GM21526 (cell line): ENCODE results near the gene FADS6.
"Not testable (repeated sequence)": the region's sequence is repeated elsewhere in the genome, so short reads cannot be mapped to it uniquely, and the experiment has no call there.

ENCODE experiments used
- ATAC-seq: cut with Tn5 transposase; IDR thresholded peaks from one replicate; pipeline ENCODE4 v1.9.1; 2021; ENCODE audit warnings: moderate library complexity; ENCODE audit not compliant: unreplicated experiment, low FRiP score

FADS6 gene

DNA sequence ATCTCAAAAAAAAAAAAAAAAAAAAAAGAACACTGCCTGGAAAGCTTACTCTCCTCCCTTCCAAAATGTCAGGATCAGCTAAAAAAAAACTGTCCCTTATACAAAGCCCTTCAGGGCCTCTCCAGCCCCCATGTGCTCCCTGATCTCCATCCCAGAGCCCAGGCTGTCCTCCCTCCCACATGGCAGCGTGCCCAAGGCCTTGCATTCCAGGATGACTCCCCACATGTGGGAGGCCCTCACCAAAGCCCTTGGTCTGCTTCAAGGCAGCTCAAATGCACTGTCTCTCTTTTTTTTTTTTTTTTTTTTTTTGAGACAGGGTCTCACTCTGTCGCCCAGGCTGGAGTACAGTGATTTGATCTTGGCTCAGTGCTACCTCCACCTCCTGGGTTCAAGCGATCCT, 22.9 kb downstream of the FADS6 start:
- ATAC-seq: no peak

DNA sequence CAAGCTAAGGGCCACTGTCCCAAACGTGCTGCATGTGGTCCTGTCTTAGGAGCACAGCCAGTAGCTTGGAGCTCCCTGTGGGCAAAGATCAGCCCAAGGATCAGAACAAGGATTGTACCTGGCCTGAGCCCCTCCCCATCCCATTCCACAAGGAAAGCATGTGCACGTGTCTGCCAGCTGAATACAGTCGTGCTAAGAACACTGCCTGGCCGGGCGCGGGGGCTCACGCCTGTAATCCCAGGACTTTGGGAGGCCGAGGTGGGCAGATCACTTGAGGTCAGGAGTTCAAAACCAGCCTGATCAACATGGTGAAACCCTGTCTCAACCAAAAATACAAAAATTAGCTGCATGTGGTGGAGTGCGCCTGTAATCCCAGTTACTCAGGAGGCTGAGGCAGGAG, 23.4 kb downstream of the FADS6 start:
- ATAC-seq: not testable (repeated sequence)

DNA sequence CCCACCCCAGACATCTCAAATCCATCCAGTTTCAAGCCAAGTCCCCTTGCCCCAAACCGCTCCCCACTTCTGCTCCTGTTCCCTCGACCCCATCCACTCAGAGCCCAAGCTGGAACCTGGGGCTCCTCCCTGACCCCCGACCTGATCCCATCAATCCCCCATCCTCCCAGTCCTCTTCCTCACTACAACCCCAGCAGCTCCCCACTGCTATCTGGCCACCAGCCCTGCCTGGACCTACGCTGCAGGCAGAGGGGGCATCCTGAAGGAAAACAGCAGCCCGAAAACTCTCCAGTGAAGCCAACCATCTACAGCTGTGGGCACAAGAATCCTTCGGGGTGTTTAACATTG, 24.6 kb downstream of the FADS6 start:
- no peak for ATAC-seq

DNA sequence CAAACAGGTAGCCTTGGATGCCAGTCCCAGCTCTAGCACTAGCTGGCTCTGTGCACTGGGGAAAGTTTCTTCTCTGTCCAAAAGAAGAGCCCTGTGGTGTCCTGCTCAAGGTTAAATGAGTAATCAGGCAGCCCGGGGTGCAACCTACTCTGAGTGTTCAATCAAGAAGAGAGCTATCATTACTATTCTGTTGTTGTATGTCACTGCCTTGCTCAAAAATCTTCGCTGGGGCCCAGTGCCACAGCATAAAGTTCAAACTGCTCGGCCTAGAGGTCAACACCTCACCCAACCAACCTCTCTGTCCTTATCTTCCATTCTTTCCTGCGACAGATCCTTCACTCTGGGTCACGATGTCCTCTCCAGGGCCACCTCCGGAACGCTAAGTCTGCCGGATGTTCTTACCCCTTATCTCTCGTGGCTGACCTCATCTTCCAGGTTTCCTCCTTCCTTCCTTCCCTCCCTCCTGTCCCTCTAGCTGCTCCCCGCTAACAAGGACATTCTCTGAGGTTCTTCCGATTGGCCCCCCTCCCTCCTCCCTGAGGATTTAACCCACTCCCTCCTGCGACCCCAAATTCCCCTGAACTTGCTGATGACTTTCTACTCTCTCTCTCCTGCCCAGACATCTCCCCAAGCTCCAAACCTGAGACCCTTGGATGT, 25.1 kb downstream of the FADS6 start:
- ATAC-seq: no peak

DNA sequence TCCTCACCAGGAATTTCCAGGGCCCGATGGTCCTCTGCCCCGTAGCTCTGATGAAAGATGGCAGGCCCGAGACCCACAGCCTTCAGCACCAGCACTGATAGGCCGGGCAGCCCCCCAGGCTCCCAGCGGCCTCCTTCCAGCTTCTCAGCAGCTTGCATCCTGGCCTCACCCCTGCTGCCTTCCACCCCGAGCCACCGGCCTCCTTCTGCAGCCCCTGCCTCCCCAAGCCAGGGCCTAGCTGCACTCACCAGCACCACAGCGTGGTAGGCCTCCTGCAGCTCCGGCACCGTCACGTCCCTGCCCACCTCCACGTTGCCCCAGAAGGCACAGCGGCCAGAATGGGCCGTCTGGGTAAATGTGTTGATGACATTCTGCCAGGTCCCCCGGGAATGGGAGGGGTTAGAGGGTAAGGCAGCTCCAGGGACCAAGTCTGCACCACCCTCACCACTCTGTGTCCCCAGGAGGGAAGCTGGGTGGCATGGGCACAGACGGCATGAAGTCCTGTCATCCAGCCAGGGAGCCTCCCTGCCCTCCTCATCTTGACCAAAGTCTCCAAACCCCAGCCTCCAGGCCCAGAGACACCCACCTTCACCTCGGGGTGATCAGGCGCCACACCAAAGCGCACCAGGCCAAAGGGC, 27.1 kb downstream of the FADS6 start:
- no peak for ATAC-seq

DNA sequence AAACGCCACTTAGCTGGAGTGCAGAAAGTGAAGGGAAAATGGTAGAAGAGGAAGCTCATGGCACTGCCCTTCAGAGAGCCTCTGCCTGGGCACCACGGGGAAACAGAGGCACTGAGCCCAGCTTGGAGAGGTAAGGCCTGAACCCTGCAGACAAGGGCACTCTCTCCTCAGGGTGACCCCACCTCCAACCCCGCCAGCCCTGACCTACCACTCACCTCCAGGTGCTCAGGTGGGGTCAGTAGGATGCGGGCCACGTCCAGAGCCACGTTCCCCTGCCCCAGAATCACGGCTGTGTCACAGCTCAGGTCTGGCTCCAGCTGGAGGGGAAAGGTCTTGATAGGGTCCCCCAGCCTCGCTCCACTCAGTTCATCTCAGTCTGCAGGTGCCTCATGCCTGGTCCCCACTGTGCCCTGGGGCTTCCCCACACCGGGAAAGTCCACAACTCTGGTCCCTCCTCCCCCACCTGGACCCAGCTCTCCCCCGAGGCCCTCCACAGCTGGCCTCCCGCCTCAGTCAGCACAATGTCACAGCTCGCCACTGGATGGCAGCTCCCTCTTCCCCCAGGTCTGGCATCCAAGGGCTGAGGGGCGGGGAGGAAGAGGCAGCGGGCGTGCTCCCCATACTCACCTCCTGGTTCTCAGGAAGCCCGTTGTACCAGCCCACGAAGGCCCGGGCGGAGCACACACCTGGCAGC, 27.8 kb downstream of the FADS6 start:
- no peak for ATAC-seq

DNA sequence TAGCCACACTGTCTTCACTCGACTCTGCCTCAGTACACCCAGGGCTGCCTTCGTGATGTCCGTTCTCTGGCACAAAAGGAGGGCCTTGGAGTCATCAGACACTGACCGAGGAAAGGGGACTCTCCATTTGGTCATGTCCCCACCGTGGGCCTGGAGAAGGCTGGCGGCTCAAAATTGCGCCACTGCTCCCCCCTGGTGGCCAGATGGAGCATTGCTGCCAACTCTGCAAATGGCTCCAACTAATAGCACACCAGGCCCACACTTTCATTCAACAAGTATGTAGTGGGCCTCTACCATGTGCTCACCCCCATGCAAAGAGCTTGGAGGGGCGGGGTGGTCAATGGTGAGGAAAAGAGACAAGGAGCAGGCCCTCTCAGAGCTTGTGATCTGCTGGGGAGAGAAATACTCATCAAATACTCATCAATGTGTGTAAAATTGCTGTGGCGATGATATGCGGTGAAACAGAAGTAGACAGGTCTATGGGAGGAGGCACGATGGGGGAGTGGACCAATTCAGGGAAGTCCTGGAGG, 28.5 kb downstream of the FADS6 start:
- no peak for ATAC-seq

DNA sequence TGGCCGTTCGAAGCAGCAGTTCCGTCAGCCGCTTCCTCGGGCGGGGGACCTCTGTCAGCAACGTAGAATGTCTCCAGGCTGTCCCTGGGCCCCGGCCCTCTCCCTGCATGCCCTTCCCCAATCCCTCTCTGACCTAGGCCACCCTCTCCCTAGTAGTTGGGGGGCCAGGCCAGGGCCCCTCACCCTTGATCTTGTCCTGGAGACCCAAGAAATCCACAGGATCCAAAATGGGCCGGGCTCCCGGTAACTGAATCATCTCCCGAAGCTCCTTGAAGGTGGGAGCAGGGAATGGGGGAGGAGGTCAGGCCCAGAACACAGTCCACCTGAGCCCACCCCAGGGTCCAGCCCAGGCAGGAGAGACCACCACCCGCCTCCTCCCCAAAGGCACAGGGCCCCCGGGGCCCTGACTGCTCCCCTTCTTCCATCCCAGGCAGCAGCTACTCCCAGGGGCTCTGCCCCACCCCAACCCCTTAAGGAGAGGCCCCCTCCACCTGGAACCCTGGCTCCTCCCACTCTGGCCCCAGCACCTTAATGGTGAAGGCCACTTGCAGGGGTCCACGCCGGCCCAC, 29.1 kb downstream of the FADS6 start:
- ATAC-seq: no peak

DNA sequence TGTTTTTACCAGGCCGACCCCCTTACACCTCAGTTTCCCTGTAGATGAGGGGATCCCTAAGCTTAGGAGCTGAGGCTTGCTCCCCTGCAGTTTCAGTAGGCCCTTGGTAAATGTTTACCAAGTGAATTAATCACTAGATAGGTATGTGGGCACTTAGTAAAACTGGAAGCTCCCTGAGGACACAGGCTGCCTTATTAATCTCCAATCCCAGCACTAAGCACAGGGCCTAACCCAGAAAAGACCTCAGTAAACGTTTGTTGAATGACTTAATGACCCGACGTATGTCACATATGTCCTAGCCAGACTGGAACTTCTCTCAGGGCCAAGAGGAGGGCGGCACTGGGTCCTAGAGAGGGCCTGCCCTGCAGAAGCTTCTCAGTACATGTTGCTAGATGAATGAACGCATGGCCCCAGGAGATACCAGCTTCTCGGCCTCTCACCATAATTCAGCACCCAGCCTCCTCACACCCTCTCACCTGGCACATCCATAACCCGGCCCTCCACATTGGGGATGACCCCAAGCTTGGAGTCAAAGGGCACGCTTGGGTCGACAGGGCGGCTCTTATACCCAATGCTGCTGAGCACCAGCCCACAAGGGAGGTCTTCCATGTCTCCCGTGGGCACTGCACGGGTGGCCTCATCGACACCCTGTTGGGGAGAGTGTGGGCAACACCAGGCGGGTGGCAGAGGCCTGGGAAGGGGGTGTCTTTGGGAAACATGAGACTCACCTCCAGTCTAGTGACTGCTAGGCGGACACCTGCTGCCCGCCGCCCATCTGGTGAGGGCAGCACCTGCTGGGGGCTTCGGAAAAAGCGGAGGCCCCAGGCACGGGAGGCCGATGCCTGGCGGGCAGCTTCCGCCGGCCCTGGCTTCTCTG, 29.8 kb downstream of the FADS6 start:
- no peak for ATAC-seq

DNA sequence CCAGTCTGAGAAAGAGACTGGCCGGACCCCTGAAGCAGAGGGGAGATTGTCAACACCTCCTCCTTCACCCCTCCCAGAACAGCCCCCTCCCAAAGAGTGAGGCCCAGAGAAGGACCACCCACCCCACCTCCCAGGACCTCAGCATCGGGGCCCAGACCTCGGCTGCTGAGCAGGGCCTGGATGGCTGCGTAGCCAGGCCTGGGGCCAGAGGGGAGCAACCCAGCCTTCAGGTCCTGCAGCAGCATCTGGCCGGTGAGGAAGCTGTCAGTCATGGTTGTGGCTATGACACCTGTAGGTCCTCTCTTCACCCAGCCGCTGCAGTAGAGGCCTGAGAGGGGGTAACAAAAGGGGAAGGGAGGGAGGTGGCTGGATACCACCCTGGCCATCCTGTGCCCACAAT, 30.5 kb downstream of the FADS6 start:
- no peak for ATAC-seq

DNA sequence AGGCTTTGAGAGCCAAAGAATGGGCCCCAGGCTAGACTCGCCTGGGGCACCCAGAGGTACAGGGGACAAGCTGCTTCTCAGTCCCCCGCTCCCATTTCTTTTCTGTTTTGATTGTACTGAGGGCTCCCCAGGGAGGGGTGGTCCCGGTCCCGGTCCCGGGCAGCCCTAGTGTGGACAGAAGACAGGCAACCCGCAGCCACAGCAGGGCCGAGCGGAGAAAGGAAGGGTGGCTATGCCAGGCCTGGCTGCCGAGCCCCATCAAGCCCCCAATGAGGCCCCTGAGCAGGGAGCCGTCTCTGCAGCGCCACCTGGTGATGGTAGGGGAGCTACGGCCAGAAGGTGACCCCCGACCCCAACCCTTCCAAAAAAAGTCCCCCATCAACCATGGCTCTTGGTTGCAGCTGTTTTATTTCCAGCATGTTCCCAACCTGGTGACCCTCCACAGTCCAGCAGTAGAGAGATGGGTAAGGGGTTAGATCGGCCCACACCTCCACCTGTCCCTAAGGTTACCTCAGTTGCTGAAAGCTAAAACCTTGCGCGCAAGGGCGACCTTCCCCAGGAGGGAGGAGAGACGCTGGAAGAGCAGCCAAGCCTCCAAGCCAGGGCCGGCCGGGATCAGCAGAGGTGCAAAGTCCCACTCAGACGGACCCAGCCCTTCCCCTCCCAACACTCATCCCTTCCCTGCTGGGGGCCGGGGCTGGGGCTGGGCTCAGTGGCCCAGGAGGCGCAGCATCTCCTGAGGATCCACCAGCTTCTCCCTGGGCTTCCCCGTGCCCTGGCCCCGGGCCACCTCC, 31.1 kb downstream of the FADS6 start:
- ATAC-seq: no peak

DNA sequence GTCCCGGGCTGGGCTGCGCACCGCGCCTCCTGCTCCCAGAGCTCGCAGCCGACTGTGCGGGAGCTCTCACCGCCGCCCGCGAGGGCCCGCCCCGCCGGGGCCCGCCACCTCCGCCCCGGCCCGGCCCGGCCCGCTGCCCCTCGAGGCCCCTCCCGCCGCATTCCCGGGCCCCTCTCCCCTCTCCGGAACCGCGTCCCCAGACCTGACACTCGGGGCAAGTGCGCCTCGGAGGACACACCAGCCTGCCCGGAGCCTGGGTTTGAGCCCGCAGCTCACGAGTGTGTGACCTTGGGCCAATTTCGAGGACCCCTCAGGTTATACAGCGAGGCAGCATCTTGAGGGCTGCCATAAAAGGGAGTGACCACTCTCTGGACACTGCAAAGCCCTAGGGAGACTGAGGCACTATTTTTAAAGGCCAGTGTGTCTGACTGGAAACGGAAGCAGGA, 31.7 kb downstream of the FADS6 start:
- no peak for ATAC-seq

DNA sequence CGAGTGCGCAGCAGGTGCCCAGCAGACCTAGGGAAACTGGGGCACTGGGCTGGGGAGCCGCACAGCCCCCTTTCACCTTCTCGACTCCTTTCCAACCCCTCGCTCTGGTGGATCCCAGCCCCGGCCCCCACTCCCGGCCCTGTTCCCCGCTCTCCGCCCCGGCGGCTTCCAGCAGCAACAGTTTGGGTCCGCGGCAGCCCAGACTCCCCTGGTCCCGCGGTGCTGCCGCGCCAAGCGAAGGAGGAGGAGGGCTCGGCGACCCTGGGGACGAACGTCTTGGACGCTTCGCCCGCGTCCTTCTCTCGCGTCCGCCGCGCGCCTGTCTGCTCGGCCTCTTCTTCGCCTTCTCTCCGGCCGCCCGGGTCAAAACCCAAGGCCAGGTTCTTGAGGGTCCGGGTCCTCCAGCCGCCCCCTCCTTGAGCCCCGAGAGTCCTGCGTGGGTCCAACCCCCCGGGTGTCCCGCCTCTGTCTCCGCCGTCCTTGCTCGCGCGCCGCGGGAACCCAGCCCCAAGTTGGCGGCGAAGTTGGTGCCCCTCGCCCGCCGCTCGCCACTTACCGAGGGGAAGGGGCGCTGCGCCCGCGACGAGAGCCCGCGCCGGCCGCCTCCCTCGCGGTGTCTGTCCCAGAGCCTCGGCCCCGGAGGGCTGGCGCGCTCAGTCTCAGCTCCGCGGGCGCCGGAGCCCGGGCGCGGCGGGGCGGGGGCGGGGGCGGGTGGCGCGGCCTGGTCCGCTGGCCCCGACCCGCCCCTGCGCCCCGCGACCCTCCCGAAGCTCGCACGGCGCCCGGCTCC, 32.4 kb downstream of the FADS6 start:
- ATAC-seq: no peak

DNA sequence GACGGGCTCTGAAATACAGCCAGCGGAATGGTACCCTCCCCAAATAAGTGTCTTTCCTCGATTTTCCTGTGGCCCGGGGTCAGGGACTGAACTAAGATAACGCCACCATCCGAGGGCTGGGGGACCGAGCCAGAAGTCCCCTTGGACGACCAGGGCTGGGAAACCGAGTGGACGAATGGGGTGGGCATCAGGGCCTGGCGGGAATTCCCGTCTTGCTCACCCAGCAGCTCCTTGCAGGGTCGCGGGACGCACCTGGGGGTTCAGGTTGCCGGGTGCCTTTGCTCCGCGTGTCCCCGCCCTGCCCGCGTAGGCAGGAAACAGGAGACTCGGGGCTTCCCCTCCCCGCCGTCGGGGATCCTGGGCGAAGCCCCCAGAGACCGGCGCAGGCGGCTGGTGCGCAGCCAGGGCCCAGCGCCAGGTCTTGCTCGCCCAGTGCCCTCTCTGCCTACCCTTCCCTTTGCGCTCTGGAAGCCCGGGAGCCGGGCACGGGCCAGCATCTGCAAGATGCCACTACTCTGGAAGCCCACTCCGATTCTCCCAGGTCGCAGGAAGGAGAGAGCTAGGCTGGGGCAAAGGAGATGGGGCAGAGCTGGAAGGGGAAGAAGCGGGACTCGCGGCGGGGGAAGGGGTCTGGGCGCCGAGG, 33.1 kb downstream of the FADS6 start:
- ATAC-seq: no peak

DNA sequence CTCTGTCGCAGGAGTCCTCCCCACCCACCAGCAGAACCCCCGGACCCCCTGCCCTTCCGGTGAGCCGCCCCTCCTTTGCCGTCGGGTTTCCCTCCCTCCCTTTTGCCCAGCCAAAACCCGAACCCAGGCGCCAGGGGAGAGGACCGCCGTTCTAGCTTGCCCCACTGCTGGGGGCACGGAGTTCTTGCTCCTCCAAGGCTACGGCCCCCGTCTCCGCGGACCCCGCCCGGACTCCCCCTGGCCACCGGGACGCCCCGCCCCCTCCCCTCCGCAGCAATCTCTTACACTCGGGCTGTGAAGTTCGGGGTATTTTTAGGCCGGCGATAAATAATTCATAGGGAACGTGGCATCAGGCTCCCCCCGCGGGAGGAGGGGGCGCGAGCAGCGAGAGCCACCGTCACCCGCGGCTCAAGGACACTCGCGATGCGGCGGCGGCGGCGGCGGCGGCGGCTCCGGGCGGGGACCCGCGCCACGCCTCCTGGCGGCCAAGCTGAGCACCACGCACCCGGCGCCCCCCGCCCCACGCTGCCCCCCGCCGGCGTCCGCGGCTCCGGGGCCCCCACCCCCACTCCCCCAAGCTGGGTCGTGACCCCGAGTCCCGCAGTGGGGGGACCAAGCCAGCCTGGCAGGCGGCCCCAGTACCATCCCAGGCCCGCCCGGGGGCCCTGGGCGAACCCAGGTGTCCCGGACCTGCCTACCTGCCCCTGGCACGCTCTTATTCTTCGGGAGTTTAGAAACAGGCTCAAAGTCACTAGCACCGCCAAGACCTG, 33.8 kb downstream of the FADS6 start, which contains the start of gene GRIN2C:
GRIN2C (minus strand) TSS at position 427 of the 770 bp plus-strand sequence. CDS start 4,793 bp downstream, outside the sequence.
- no peak for ATAC-seq

DNA sequence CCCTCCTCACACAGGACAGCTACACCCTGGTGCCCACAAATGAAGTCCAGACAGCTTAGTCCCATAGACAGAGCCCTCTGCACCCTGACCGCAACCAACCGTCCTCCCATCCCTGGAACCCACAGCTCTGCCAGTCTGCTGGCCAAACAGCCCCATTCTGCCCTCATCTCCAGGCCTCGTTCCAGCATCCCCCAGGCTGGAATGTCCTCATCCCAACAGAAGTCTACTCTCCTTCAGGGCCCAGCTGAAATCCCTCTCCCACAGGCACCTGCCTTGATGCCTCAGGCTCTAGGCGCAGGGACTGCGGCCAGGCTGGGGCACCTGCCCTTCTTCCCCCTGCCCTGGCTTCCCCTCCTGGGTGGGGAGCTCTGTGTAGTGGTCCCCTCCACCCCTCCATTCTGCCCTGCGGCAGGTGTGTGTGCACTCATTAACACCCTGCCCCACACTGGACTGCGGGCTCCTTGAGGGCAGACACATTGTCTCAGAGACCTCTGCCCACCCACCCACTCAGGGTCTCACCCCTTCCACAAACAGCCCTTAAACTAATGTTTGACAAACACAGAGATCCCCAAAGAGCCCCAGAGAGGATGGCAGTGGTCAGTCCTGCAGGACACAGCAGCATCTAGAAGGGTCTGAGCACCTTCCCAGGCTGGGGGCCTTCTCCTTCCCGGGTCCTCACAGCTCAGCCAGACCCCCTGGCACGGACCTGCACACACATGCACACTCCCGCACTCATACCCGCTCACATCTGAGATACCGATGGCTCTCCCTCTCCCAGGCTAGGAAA, 34.6 kb downstream of the FADS6 start:
- ATAC-seq: no peak

DNA sequence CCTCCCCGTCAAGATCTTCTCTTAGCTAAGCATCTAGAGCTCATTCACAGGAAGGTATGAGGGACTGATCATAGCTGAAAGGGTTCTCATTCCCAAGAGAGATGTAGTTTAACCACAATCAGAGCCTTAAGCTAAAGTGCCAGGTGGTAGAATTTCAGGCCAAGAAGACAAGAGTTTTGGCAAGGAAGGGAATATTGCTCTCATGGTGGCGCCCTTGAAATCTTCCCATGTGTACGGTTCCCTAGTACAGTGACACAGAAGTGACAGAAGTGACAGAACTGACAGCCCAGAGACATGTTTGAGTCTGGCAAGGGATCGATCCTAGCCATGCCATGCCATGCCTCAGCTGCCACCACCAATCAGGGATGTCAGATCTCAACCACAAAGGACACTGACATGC, 36.2 kb downstream of the FADS6 start:
- no peak for ATAC-seq
